ENCODE data around the gene ADSS1.

DNA sequence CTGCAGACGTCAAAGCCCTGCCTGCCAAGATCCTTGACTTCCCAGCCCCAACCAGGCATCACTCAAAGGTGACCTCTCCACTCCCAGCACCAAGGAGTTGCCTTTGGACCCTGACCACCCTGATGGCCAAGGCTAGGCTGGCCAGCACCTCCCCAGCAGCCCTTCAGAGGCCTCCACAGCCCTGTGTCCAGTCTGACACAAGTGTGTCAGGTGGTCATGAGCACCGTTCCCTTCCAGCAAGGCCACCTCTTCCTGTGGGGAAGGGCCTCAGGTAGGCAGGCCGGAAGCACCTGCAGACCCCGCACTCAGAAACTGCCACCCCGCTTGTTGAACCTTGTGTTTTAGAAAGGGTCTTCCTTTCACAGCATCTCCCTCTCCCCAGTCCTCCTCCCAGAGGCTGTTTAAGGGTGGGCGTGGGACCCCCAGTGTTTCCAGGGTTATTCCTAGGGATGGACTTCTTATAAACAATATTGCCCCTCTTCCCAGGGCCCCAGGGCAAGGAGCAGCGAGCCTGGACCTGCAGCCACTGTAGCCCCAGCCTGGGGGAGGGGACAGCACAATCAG, 47.8 kb upstream of the ADSS1 start:
- TF ChIP-seq, protein P1, sequence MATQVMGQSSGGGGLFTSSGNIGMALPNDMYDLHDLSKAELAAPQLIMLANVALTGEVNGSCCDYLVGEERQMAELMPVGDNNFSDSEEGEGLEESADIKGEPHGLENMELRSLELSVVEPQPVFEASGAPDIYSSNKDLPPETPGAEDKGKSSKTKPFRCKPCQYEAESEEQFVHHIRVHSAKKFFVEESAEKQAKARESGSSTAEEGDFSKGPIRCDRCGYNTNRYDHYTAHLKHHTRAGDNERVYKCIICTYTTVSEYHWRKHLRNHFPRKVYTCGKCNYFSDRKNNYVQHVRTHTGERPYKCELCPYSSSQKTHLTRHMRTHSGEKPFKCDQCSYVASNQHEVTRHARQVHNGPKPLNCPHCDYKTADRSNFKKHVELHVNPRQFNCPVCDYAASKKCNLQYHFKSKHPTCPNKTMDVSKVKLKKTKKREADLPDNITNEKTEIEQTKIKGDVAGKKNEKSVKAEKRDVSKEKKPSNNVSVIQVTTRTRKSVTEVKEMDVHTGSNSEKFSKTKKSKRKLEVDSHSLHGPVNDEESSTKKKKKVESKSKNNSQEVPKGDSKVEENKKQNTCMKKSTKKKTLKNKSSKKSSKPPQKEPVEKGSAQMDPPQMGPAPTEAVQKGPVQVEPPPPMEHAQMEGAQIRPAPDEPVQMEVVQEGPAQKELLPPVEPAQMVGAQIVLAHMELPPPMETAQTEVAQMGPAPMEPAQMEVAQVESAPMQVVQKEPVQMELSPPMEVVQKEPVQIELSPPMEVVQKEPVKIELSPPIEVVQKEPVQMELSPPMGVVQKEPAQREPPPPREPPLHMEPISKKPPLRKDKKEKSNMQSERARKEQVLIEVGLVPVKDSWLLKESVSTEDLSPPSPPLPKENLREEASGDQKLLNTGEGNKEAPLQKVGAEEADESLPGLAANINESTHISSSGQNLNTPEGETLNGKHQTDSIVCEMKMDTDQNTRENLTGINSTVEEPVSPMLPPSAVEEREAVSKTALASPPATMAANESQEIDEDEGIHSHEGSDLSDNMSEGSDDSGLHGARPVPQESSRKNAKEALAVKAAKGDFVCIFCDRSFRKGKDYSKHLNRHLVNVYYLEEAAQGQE (IDR thresholded peaks at IDR 0.05; ENCODE audit: low read depth) = no peak
- TF ChIP-seq EP300 (IDR thresholded peaks at IDR 0.05; ENCODE audit: borderline replicate concordance) = no peak
- no peak for TF ChIP-seq TCF12 (IDR thresholded peaks at IDR 0.05; ENCODE audit: low read depth)
- no peak for TF ChIP-seq FOXM1 (IDR thresholded peaks at IDR 0.05; ENCODE audit: borderline replicate concordance, low read depth)
- no peak for TF ChIP-seq NFIC (IDR thresholded peaks at IDR 0.05)
- TF ChIP-seq, protein P2, sequence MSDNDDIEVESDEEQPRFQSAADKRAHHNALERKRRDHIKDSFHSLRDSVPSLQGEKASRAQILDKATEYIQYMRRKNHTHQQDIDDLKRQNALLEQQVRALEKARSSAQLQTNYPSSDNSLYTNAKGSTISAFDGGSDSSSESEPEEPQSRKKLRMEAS (IDR thresholded peaks at IDR 0.05) = no peak
- no peak for TF ChIP-seq ZBTB7A (IDR thresholded peaks at IDR 0.05; ENCODE audit: low read depth)
- no peak for TF ChIP-seq RAD21 (IDR thresholded peaks at IDR 0.05; ENCODE audit: low read depth)
- no peak for TF ChIP-seq TEAD4 (IDR thresholded peaks at IDR 0.05)
- TF ChIP-seq, protein P3, sequence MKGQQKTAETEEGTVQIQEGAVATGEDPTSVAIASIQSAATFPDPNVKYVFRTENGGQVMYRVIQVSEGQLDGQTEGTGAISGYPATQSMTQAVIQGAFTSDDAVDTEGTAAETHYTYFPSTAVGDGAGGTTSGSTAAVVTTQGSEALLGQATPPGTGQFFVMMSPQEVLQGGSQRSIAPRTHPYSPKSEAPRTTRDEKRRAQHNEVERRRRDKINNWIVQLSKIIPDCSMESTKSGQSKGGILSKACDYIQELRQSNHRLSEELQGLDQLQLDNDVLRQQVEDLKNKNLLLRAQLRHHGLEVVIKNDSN (IDR thresholded peaks at IDR 0.05) = no peak
- no peak for TF ChIP-seq YY1 (IDR thresholded peaks at IDR 0.05; ENCODE audit: low read depth)
- no peak for TF ChIP-seq CEBPB (IDR thresholded peaks at IDR 0.05)
